NB4 (cell line): ENCODE measurements around the gene DUSP10.

ENCODE experiments used
- CTCF ChIP-seq: IDR thresholded peaks from one replicate; pipeline ENCODE4 v1.5.1; 2012; ENCODE audit warnings: low read depth, low read length
- POLR2A ChIP-seq: IDR thresholded peaks from 2 replicates; pipeline ENCODE4 v1.6.1; 2011; ENCODE audit warnings: mild to moderate bottlenecking; ENCODE audit not compliant: insufficient read length; ENCODE audit errors: extremely low read depth

DNA sequence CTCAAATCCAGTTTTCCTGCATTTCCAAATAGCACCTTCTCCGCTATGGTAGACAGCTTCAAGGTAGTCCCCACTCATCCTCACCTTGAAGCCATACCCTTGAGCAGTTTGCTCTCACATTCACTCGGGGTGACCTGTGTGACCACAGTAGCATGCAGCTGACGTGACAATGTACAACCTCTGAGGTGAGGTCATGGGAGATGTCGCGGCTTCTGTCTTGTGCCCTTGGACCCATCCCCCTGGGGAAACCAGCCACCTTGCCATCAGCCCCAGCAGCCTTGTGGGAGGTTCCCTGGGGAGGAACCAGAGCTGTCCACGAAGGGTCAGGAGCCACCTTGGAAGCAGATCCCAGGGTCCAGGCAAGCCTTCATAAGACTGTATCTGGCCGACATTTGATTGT is 38.3 kb upstream of the DUSP10 start:
- no peak for TF ChIP-seq POLR2A
- no peak for TF ChIP-seq CTCF
